H1 (cell line): Measurements from ENCODE around the gene USP35. TPM values are rescaled to one million over a fixed set of nuclear protein-coding genes. Genes with fewer than 3 reads are reported as not detected.

Experiments used
- ASH2L ChIP-seq: fragments of 200-600, 300-600 bp; sonication (generic); IDR thresholded peaks from one replicate; pipeline ENCODE4 v1.7.1; 2017; ENCODE audit warnings: low read length
- CREB1 ChIP-seq: IDR thresholded peaks from 2 replicates; pipeline ENCODE4 v1.6.1; 2012; ENCODE audit warnings: inconsistent platforms
- KDM4A ChIP-seq: IDR thresholded peaks from one replicate; pipeline ENCODE4 v1.7.1; 2012; ENCODE audit warnings: low read depth, mild to moderate bottlenecking, moderate library complexity, low read length, inconsistent platforms; ENCODE audit not compliant: severe bottlenecking
- MAFK ChIP-seq: IDR thresholded peaks from 2 replicates; pipeline ENCODE4 v1.6.1; 2012; ENCODE audit warnings: low read depth, mild to moderate bottlenecking, improper control_type of control experiment, low read length
- SP4 ChIP-seq: IDR thresholded peaks from 2 replicates; pipeline ENCODE4 v1.6.1; 2012; ENCODE audit warnings: low read length, inconsistent platforms
- USF2 ChIP-seq: IDR thresholded peaks from 2 replicates; pipeline ENCODE4 v1.6.1; 2011; ENCODE audit warnings: low read length, improper control_type of control experiment
- polyA plus RNA-seq, 7 experiments: library from polyadenylated mRNA; depleted of rRNA in 3 of 7; stranded (reverse) in 5 of 7; unstranded in 2 of 7; fragments of >200 nt in 5 of 7; fragments of 200-250 nt in 2 of 7; gene quantifications; 1 replicate in 5 of 7; 2 replicates in 1 of 7; 4 replicates in 1 of 7; pipeline versions ENCODE4 v1.2.1 to v1.2.3, GENCODE V29; 2011 to 2013; ENCODE audit warnings: missing spikeins in 2 of 7, mixed read lengths in 2 of 7
- total RNA-seq: library from RNA; stranded (reverse); fragmentation: NEBNext Ultra II Directional; extraction: Animal tissue kit (Norgen Biotek cat#: 25700); gene quantifications from 2 replicates; pipeline ENCODE4 v1.2.1, GENCODE V29; 2021

The USP35 gene
- total and polyA plus RNA-seq, 2 of the 8 experiments (the other 6 are each of a cell fraction or from before 2014, with no cell fraction given) = 4.6 to 6.8 TPM

GRCh38 chr11:78259777-78260487 is 71.2 kb downstream of the USP35 start (continued):
- TF ChIP-seq SP4 (no peak), USF2 (no peak), ASH2L (no peak), CREB1 (no peak), KDM4A (no peak), MAFK (no peak)
